NCI-H748 (cell line): ENCODE measurements around the gene OR2V2.

Experiments
- DNase-seq: peaks from one replicate; lab custom pipeline; 2025; ENCODE audit not compliant: unreplicated experiment; lab: John Stamatoyannopoulos, UW

The OR2V2 gene

GRCh38 chr5:181189962-181190710, 42.8 kb downstream of the OR2V2 start:
- DNase-seq = no peak

- DNase-seq = no peak
Measured at GRCh38 chr5:181190711-181191525, 43.5 kb downstream of the OR2V2 start.

- DNase-seq = no peak
Measured at GRCh38 chr5:181191526-181192336, 44.3 kb downstream of the OR2V2 start.

GRCh38 chr5:181192337-181193046, 45.1 kb downstream of the OR2V2 start:
- no peak for DNase-seq

GRCh38 chr5:181193656-181194055, 46.3 kb downstream of the OR2V2 start:
- DNase-seq = no peak

GRCh38 chr5:181194489-181195248, 47.3 kb downstream of the OR2V2 start:
- no peak for DNase-seq

- no peak for DNase-seq
Measured at GRCh38 chr5:181195249-181195761, 47.9 kb downstream of the OR2V2 start.

- DNase-seq = no peak
Measured at GRCh38 chr5:181197326-181197951, 50.1 kb downstream of the OR2V2 start.

GRCh38 chr5:181198106-181198685, 50.8 kb downstream of the OR2V2 start:
- no peak for DNase-seq

GRCh38 chr5:181198905-181199519, 51.6 kb downstream of the OR2V2 start:
- DNase-seq = no peak

- DNase-seq = no peak
Measured at GRCh38 chr5:181199881-181200638, 52.7 kb downstream of the OR2V2 start.

- no peak for DNase-seq
Measured at GRCh38 chr5:181200816-181201215, 53.4 kb downstream of the OR2V2 start.

GRCh38 chr5:181203093-181203711, 55.8 kb downstream of the OR2V2 start:
- DNase-seq = no peak

GRCh38 chr5:181203777-181204112, 56.4 kb downstream of the OR2V2 start:
- DNase-seq = no peak

- DNase-seq = no peak
Measured at GRCh38 chr5:181204113-181204825, 56.9 kb downstream of the OR2V2 start.

GRCh38 chr5:181204826-181205760, 57.7 kb downstream of the OR2V2 start, which contains the start of gene TRIM7:
Gene TRIM7 (minus strand): TSS chr5:181205196. CDS start chr5:181205110, 86 bp downstream.
- DNase-seq = no peak
